Activated CD8-positive, alpha-beta T cell treated with anti-CD3 and anti-CD28 coated beads, Interleukin-2, amount 10 ng/mL, durations not matched to agents 7 days and 5 days (primary cell): Measurements from ENCODE around the gene MAP2K2. TPM values are rescaled to one million over a fixed set of nuclear protein-coding genes. Genes with fewer than 3 reads are reported as not detected.
A peak's percentile ranks its signal among the peaks of the same experiment; 100 is the strongest.
"Not testable (repeated sequence)": the region's sequence is repeated elsewhere in the genome, so short reads cannot be mapped to it uniquely, and the experiment has no call there.

Source experiments
- ATAC-seq: fragments of 150-1000 bp; cut with Tn5 transposase; one replicate; pipeline ENCODE4 v1.10.0; 2021; ENCODE audit warnings: moderate library complexity
- CTCF ChIA-PET: fragments of 350-600 bp; sonication (Branson Sonifier 250); formaldehyde crosslinking; loops from one replicate; lab custom pipeline; 2021; ENCODE audit warnings: antibody characterized with exemption; lab: Charles Lee
- POLR2A ChIA-PET: fragments of 350-600 bp; sonication (Branson Sonifier 250); formaldehyde crosslinking; loops from one replicate; lab custom pipeline; 2021; ENCODE audit warnings: antibody characterized with exemption; lab: Charles Lee
- DNase-seq: peaks from one replicate; pipeline ENCODE4 v3.0.0-alpha.2; 2020
- H3K27ac Mint-ChIP-seq: one replicate; pipeline ENCODE4 v1.8.0; 2021; ENCODE audit warnings: mild to moderate bottlenecking, mixed read lengths
- H3K27me3 Mint-ChIP-seq: one replicate; pipeline ENCODE4 v1.8.0; 2021; ENCODE audit warnings: low read depth, mixed read lengths
- H3K36me3 Mint-ChIP-seq: one replicate; pipeline ENCODE4 v1.8.0; 2021; ENCODE audit warnings: low read depth, mixed read lengths
- H3K4me1 Mint-ChIP-seq: one replicate; pipeline ENCODE4 v1.8.0; 2021; ENCODE audit warnings: low read depth, mixed read lengths
- H3K4me3 Mint-ChIP-seq: one replicate; pipeline ENCODE4 v1.8.0; 2021; ENCODE audit warnings: mild to moderate bottlenecking, mixed read lengths
- H3K9me3 Mint-ChIP-seq: one replicate; pipeline ENCODE4 v1.8.0; 2022; ENCODE audit warnings: mixed read lengths; ENCODE audit not compliant: insufficient read depth
- total RNA-seq, 2 experiments: library from RNA; stranded (reverse); gene quantifications; one replicate each; pipeline ENCODE4 v1.2.3, GENCODE V29; 2021

The MAP2K2 gene
- total RNA-seq, 2 experiments from 2014 or later, result 218 to 234 TPM

DNA sequence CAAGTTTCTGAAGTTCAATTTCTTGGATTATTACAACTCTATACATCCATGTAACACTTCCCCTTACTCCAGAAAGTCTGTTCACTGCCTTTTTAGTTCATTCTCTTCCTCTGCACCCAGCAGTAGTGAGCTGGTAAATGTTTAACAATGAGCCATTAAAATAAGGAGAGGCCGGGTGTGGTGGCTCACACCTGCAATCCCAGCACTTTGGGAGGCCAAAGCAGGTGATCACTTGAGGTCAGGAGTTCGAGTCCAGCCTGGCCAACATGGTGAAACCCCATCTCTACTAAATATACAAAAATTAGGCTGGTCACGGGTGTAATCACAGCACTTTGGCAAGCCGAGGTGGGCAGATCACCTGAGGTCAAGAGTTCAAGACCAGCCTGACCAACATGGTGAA, 3.4 kb upstream of the MAP2K2 start:
- H3K4me3 Mint-ChIP-seq, H3K36me3 Mint-ChIP-seq, DNase-seq, POLR2A ChIA-PET, ATAC-seq, H3K27me3 Mint-ChIP-seq, H3K27ac Mint-ChIP-seq, H3K9me3 Mint-ChIP-seq: not testable (repeated sequence)
- CTCF ChIA-PET, result interaction anchor here (5.2 kb wide), 1 partner anchor 12 kb away, joined by 36 read pairs; no protein-coding TSS in a partner anchor
- peaks cover 17% of the 10 kb centered on the region for H3K4me1 Mint-ChIP-seq

- no peak for DNase-seq
Observed at GRCh38 chr19:4124638-4125037, 716 bp upstream of the MAP2K2 start.

GRCh38 chr19:4122480-4122879, 1.4 kb downstream of the MAP2K2 start:
- peak overlapping the region; percentile 89 for H3K4me3 Mint-ChIP-seq
- ATAC-seq (no peak), DNase-seq (no peak)
- ChIA-PET CTCF (no interaction called here), POLR2A (no interaction called here)
- H3K27ac Mint-ChIP-seq, result peak overlapping the region; percentile 91
- peaks cover 18% of the 10 kb centered on the region for H3K36me3 Mint-ChIP-seq
- H3K27me3 Mint-ChIP-seq, result no peaks in the 10 kb centered on the region
- no peaks in the 10 kb centered on the region for H3K9me3 Mint-ChIP-seq
- H3K4me1 Mint-ChIP-seq, result peaks cover 30% of the 10 kb centered on the region

More at GRCh38 chr19:4124638-4125037, 716 bp upstream of the MAP2K2 start:
- H3K27ac Mint-ChIP-seq, result peak overlapping the region; percentile 26
- H3K36me3 Mint-ChIP-seq, result peaks cover 11% of the 10 kb centered on the region
- CTCF ChIA-PET, result interaction anchor here (1.1 kb wide), 1 partner anchor 20 kb away, joined by 4 read pairs; no protein-coding TSS in a partner anchor
- no peaks in the 10 kb centered on the region for H3K27me3 Mint-ChIP-seq
- ATAC-seq, result no peak
- peaks cover 27% of the 10 kb centered on the region for H3K4me1 Mint-ChIP-seq
- peak overlapping the region; percentile 30 for H3K4me3 Mint-ChIP-seq
- POLR2A ChIA-PET, result no interaction called here
- no peaks in the 10 kb centered on the region for H3K9me3 Mint-ChIP-seq

GRCh38 chr19:4121815-4122214, 2.1 kb downstream of the MAP2K2 start:
- CTCF ChIA-PET, result no interaction called here
- no peak for DNase-seq
- no peak overlapping the region for H3K4me3 Mint-ChIP-seq

DNA sequence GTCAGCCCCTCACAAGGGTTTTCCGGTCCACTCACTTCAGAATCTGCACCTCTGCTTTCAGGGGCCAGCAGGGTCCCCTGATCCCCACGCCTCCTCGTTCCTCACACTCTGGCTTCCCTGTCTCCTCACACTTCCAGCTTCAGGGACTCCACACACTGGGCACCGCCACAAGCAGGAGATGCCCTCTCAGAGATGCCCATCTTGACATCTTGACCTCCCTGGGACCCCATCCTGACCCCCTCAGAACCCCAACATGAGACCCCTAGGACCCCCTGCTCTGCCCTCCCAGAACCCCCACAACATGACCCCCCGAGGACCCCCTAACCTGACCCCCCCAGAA, 2.7 kb downstream of the MAP2K2 start:
- Mint-ChIP-seq H3K4me3 (no peak overlapping the region), H3K9me3 (no peaks in the 10 kb centered on the region), H3K27ac (no peak overlapping the region), H3K27me3 (no peaks in the 10 kb centered on the region), H3K36me3 (peaks cover 27% of the 10 kb centered on the region), H3K4me1 (peaks cover 40% of the 10 kb centered on the region)
- no peak for ATAC-seq
- CTCF ChIA-PET, result interaction anchor here (1.8 kb wide), 1 partner anchor 19 kb away, joined by 8 read pairs; no protein-coding TSS in a partner anchor
- POLR2A ChIA-PET, result no interaction called here
- DNase-seq, result no peak

More at GRCh38 chr19:4121815-4122214, 2.1 kb downstream of the MAP2K2 start:
- no peaks in the 10 kb centered on the region for H3K9me3 Mint-ChIP-seq
- H3K27me3 Mint-ChIP-seq, result no peaks in the 10 kb centered on the region
- POLR2A ChIA-PET, result no interaction called here
- H3K27ac Mint-ChIP-seq, result no peak overlapping the region
- peaks cover 23% of the 10 kb centered on the region for H3K36me3 Mint-ChIP-seq
- no peak for ATAC-seq
- H3K4me1 Mint-ChIP-seq, result peaks cover 36% of the 10 kb centered on the region

GRCh38 chr19:4120559-4121272, 3.2 kb downstream of the MAP2K2 start:
- CTCF ChIA-PET, result interaction anchor here (1.8 kb wide), 1 partner anchor 19 kb away, joined by 8 read pairs; no protein-coding TSS in a partner anchor
- peaks cover 30% of the 10 kb centered on the region for H3K36me3 Mint-ChIP-seq

DNA sequence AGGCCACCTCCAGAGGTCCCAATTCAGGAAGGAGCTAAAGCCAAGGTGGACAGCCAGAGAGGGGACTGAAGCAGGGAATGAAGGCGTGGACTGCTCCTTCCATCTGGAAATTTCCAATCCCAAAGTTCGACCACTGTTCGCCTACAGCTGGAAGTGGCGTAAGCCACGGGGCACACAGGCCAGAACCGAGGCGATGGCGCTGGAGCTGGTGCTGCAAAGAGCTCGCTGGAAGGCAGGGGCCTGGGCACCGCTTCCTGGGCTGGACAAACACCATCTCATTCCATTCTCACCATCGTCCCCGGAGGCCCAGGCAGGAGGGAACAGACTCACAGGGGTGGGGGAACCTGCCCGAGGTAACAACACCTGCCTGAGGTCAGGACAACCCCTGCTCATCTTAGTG, 4.2 kb downstream of the MAP2K2 start:
- peaks cover 53% of the 10 kb centered on the region for H3K4me1 Mint-ChIP-seq
- H3K4me3 Mint-ChIP-seq, result no peak overlapping the region
- ChIA-PET POLR2A (interaction anchor here (1.3 kb wide), 1 partner anchor 11 kb away, joined by 4 read pairs; no protein-coding TSS in a partner anchor), CTCF (interaction anchor here (1.8 kb wide), 1 partner anchor 20 kb away, joined by 8 read pairs; no protein-coding TSS in a partner anchor)
- H3K36me3 Mint-ChIP-seq, result peaks cover 39% of the 10 kb centered on the region
- no peaks in the 10 kb centered on the region for H3K9me3 Mint-ChIP-seq
- ATAC-seq, result no peak
- DNase-seq, result no peak
- H3K27me3 Mint-ChIP-seq, result no peaks in the 10 kb centered on the region
- H3K27ac Mint-ChIP-seq, result no peak overlapping the region

More at GRCh38 chr19:4120559-4121272, 3.2 kb downstream of the MAP2K2 start:
- H3K27ac Mint-ChIP-seq, result no peak overlapping the region
- H3K27me3 Mint-ChIP-seq, result no peaks in the 10 kb centered on the region
- H3K9me3 Mint-ChIP-seq, result no peaks in the 10 kb centered on the region
- DNase-seq, result no peak
- no peak overlapping the region for H3K4me3 Mint-ChIP-seq
- POLR2A ChIA-PET, result interaction anchor here (1.3 kb wide), 1 partner anchor 12 kb away, joined by 4 read pairs; no protein-coding TSS in a partner anchor
- ATAC-seq, result no peak
- peaks cover 44% of the 10 kb centered on the region for H3K4me1 Mint-ChIP-seq

DNA sequence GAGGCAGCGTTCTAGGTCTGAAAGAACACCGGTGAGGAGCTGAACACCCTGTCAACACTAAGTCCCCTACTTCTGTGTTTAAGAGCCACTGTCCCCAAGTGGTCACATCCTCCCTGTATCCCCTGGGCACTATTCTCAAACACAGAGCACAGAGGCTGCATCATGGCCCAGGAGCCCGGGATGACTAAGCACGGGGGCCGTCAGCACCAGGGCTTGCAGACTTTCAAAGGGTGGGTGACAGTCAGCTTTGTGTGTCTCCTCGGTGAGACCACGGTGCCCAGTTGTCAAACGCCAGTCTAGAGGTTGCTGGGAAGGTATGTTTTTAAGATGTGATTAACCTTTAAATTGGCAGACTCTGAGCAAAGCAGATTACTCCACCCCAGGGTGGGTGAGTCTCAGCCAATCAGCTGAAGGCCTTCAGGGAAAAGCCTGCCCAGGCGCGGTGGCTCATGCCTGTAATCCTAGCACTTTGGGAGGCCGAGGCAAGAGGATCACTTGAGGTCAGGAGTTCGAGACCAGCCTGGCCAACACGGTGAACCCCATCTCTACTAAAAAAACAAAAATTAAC, 8.0 kb downstream of the MAP2K2 start:
- Mint-ChIP-seq H3K4me3 (no peak overlapping the region), H3K9me3 (no peaks in the 10 kb centered on the region), H3K36me3 (peaks cover 64% of the 10 kb centered on the region), H3K27ac (peak overlapping the region; percentile 85), H3K4me1 (peaks cover 62% of the 10 kb centered on the region), H3K27me3 (no peaks in the 10 kb centered on the region)
- ATAC-seq, result no peak
- DNase-seq, result no peak
- CTCF ChIA-PET, result interaction anchor here (0.8 to 2.2 kb wide), 5 partner anchors 12 to 116 kb away, joined by 3 to 8 read pairs (median 6); no protein-coding TSS in a partner anchor
- POLR2A ChIA-PET, result interaction anchor here (1.1 to 2.2 kb wide), 3 partner anchors 12 to 130 kb away, joined by 3 to 11 read pairs (median 5); partner anchors contain the start of genes EEF2 and ZBTB7A

GRCh38 chr19:4115050-4115817, 8.7 kb downstream of the MAP2K2 start:
- H3K27ac Mint-ChIP-seq, result peak overlapping the region; percentile 85
- ChIA-PET POLR2A (interaction anchor here (0.6 to 2.2 kb wide), 5 partner anchors 11 to 181 kb away, joined by 3 to 11 read pairs (median 4); partner anchors contain the start of genes EEF2 and ZBTB7A), CTCF (interaction anchor here (0.8 to 2.2 kb wide), 6 partner anchors 11 to 128 kb away, joined by 3 to 8 read pairs (median 5); no protein-coding TSS in a partner anchor)
- H3K36me3 Mint-ChIP-seq, result peaks cover 71% of the 10 kb centered on the region
- no peaks in the 10 kb centered on the region for H3K9me3 Mint-ChIP-seq
- peaks cover 64% of the 10 kb centered on the region for H3K4me1 Mint-ChIP-seq
- no peaks in the 10 kb centered on the region for H3K27me3 Mint-ChIP-seq
- peak overlapping the region; percentile 64 for H3K4me3 Mint-ChIP-seq
- DNase-seq (peak; percentile 90), ATAC-seq (peak; percentile 98)

DNA sequence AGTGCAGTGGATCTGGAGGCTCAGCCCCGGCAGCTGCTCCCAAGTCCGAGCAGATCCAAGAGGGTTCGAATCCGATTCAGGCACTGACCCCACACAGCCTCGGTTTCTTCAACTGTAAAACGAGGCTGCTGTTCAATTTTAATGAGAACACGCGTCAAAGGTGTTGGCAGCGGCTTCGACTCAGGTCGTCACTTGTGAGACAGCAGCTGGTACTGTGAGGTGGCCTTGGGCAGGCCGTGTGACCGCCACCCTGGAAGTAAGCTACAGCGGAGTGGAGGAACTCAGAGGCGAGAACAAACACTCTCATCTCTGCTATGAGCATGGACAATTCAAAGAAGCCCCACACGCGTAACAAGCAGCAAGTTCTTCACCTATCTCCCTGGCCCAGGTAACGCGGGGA, 9.7 kb downstream of the MAP2K2 start:
- H3K27ac Mint-ChIP-seq, result peak overlapping the region; percentile 85
- peaks cover 76% of the 10 kb centered on the region for H3K36me3 Mint-ChIP-seq
- ChIA-PET POLR2A (interaction anchor here (2.2 kb wide), 1 partner anchor 10 kb away, joined by 11 read pairs; no protein-coding TSS in a partner anchor), CTCF (interaction anchor here (1.3 to 2.2 kb wide), 4 partner anchors 10 to 127 kb away, joined by 4 to 8 read pairs (median 7); no protein-coding TSS in a partner anchor)
- no peaks in the 10 kb centered on the region for H3K27me3 Mint-ChIP-seq
- H3K4me1 Mint-ChIP-seq, result peaks cover 72% of the 10 kb centered on the region
- no peak for DNase-seq
- H3K4me3 Mint-ChIP-seq, result no peak overlapping the region
- no peaks in the 10 kb centered on the region for H3K9me3 Mint-ChIP-seq
- ATAC-seq, result no peak
